ENCODE measurements around the gene PLLP.

The PLLP gene

DNA sequence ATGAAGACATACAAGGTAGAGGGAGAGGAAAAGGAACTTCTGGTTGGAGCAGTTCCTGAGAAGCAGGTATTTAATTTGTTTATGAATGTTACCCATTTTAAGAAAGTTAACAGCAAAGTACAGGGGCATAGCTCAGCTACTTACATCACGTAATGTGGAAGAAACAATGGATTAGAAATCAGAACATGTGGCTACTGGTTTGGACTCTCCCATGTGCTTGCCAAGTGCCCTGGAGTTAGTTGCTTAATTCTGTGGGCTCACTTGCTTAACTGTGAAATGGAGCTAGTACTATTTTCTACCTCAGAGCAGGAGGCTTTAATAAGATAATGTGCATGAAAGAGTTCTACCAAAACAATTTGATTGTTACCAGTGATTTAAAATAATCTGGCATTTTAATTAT is 71.0 kb downstream of the PLLP start:
- FAIRE-seq: no peak

GRCh38 chr16:57209780-57210179 is 74.7 kb downstream of the PLLP start:
- no peak for FAIRE-seq

- no peak for FAIRE-seq
Measured at GRCh38 chr16:57208926-57209325, 75.5 kb downstream of the PLLP start.

All from colon (tissue), 2 donors.